ENCODE data around the gene UMODL1.

GRCh38 chr21:42156690-42157605 lies 85.8 kb downstream of the UMODL1 start:
- no peak for TF ChIP-seq BHLHE40 (IDR thresholded peaks at IDR 0.05; ENCODE audit: borderline replicate concordance in 1 of 2, low read depth in 2 of 2, low read length in 1 of 2)
- TF ChIP-seq NRF1 (conservative IDR thresholded peaks at IDR 0.05; ENCODE audit: low read depth, low read length), result no peak
- no peak for TF ChIP-seq YY1 (IDR thresholded peaks at IDR 0.05; ENCODE audit: low read depth, low read length)
- TF ChIP-seq ZNF622 (IDR thresholded peaks at IDR 0.05), result no peak
- no peak for TF ChIP-seq SREBF2 (IDR thresholded peaks at IDR 0.05; ENCODE audit: low read length)
- TF ChIP-seq, protein P1, sequence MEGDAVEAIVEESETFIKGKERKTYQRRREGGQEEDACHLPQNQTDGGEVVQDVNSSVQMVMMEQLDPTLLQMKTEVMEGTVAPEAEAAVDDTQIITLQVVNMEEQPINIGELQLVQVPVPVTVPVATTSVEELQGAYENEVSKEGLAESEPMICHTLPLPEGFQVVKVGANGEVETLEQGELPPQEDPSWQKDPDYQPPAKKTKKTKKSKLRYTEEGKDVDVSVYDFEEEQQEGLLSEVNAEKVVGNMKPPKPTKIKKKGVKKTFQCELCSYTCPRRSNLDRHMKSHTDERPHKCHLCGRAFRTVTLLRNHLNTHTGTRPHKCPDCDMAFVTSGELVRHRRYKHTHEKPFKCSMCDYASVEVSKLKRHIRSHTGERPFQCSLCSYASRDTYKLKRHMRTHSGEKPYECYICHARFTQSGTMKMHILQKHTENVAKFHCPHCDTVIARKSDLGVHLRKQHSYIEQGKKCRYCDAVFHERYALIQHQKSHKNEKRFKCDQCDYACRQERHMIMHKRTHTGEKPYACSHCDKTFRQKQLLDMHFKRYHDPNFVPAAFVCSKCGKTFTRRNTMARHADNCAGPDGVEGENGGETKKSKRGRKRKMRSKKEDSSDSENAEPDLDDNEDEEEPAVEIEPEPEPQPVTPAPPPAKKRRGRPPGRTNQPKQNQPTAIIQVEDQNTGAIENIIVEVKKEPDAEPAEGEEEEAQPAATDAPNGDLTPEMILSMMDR (IDR thresholded peaks at IDR 0.05 in 2 of 3, conservative IDR thresholded peaks at IDR 0.05 in 1 of 3; ENCODE audit: control insufficient read depth in 2 of 3, extremely low read depth in 1 of 3, insufficient read depth in 1 of 3, low read depth in 3 of 3, low read length in 3 of 3), result no peak
- no peak for TF ChIP-seq FOXM1 (IDR thresholded peaks at IDR 0.05; ENCODE audit: low read depth, low read length)
- no peak for TF ChIP-seq CHD2 (IDR thresholded peaks at IDR 0.05; ENCODE audit: borderline replicate concordance, low read depth, low read length)
- TF ChIP-seq POLR2A (IDR thresholded peaks at IDR 0.05; ENCODE audit: low read depth, low read length), result no peak
- no peak for TF ChIP-seq REST (IDR thresholded peaks at IDR 0.05; ENCODE audit: low read depth, low read length)
- TF ChIP-seq CHD4 (IDR thresholded peaks at IDR 0.05), result no peak

Measured in GM12878 (cell line).